HEK293 (cell line): Measurements from ENCODE around the gene MICAL3.
"Not testable (repeated sequence)": the region's sequence is repeated elsewhere in the genome, so short reads cannot be mapped to it uniquely, and the experiment has no call there.

Experiments used
- FEZF1 ChIP-seq: fragments of 450-650 bp; formaldehyde crosslinking; IDR thresholded peaks from 2 replicates; pipeline ENCODE4 v1.5.1; 2016; ENCODE audit warnings: missing biosample characterization, missing genetic modification characterization
- ZNF175 ChIP-seq: fragments of 450-650 bp; formaldehyde crosslinking; IDR thresholded peaks from 2 replicates; pipeline ENCODE4 v1.5.1; 2016; ENCODE audit warnings: missing biosample characterization, missing genetic modification characterization
- ZNF221 ChIP-seq: fragments of 450-650 bp; formaldehyde crosslinking; IDR thresholded peaks from 2 replicates; pipeline ENCODE4 v1.5.1; 2017; ENCODE audit warnings: missing biosample characterization, missing genetic modification characterization, borderline replicate concordance
- ZNF391 ChIP-seq: fragments of 450-650 bp; formaldehyde crosslinking; IDR thresholded peaks from 2 replicates; pipeline ENCODE4 v1.5.1; 2016; ENCODE audit warnings: low read depth, missing biosample characterization, missing genetic modification characterization, borderline replicate concordance
- ZNF792 ChIP-seq: fragments of 450-650 bp; formaldehyde crosslinking; IDR thresholded peaks from 2 replicates; pipeline ENCODE4 v1.5.1; 2016; ENCODE audit warnings: missing biosample characterization, missing genetic modification characterization
- TF ChIP-seq, protein P1 (sequence below): fragments of 450-650 bp; formaldehyde crosslinking; IDR thresholded peaks from 2 replicates; pipeline ENCODE4 v1.5.1; 2016; ENCODE audit warnings: missing biosample characterization, missing genetic modification characterization
- TF ChIP-seq, protein P2 (sequence below): sonication (generic); formaldehyde crosslinking; IDR thresholded peaks from 2 replicates; pipeline ENCODE4 v1.8.1; 2022; ENCODE audit warnings: mild to moderate bottlenecking, moderate library complexity, missing genetic modification reagents
- TF ChIP-seq, protein P3 (sequence below): fragments of 450-650 bp; formaldehyde crosslinking; IDR thresholded peaks from 2 replicates; pipeline ENCODE4 v1.5.1; 2016; ENCODE audit warnings: missing biosample characterization, missing genetic modification characterization

DNA sequence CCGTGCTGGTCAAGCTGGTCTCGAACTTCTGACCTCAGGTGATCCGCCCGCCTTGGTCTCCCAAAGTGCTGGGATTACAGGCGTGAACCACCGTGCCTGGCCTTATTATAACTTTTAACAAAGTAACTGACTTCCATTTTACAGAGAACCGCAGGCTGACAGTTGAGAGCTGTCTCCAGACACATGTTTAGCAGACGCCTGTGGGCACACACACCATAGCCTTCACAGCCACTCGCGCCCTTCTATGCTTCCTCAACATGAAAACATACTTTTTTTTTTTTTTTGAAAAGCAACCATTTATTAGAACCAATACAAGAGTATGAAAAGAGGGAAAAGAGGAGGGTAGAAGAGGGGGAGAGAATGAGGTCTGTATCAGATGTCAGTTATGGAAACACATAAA lies 260.9 kb downstream of the MICAL3 start:
- not testable (repeated sequence) for TF ChIP-seq ZNF175 (tag by site-specific recombination); ZNF221 (tag by site-specific recombination); ZNF792 (tag by site-specific recombination); ZNF391; FEZF1 (tag by site-specific recombination)
- TF ChIP-seq, protein P1, sequence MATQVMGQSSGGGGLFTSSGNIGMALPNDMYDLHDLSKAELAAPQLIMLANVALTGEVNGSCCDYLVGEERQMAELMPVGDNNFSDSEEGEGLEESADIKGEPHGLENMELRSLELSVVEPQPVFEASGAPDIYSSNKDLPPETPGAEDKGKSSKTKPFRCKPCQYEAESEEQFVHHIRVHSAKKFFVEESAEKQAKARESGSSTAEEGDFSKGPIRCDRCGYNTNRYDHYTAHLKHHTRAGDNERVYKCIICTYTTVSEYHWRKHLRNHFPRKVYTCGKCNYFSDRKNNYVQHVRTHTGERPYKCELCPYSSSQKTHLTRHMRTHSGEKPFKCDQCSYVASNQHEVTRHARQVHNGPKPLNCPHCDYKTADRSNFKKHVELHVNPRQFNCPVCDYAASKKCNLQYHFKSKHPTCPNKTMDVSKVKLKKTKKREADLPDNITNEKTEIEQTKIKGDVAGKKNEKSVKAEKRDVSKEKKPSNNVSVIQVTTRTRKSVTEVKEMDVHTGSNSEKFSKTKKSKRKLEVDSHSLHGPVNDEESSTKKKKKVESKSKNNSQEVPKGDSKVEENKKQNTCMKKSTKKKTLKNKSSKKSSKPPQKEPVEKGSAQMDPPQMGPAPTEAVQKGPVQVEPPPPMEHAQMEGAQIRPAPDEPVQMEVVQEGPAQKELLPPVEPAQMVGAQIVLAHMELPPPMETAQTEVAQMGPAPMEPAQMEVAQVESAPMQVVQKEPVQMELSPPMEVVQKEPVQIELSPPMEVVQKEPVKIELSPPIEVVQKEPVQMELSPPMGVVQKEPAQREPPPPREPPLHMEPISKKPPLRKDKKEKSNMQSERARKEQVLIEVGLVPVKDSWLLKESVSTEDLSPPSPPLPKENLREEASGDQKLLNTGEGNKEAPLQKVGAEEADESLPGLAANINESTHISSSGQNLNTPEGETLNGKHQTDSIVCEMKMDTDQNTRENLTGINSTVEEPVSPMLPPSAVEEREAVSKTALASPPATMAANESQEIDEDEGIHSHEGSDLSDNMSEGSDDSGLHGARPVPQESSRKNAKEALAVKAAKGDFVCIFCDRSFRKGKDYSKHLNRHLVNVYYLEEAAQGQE (tag by site-specific recombination) = not testable (repeated sequence)
- TF ChIP-seq, protein P2, sequence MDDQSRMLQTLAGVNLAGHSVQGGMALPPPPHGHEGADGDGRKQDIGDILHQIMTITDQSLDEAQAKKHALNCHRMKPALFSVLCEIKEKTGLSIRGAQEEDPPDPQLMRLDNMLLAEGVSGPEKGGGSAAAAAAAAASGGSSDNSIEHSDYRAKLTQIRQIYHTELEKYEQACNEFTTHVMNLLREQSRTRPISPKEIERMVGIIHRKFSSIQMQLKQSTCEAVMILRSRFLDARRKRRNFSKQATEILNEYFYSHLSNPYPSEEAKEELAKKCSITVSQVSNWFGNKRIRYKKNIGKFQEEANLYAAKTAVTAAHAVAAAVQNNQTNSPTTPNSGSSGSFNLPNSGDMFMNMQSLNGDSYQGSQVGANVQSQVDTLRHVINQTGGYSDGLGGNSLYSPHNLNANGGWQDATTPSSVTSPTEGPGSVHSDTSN (CRISPR knock-in tag) = not testable (repeated sequence)
- TF ChIP-seq, protein P3, sequence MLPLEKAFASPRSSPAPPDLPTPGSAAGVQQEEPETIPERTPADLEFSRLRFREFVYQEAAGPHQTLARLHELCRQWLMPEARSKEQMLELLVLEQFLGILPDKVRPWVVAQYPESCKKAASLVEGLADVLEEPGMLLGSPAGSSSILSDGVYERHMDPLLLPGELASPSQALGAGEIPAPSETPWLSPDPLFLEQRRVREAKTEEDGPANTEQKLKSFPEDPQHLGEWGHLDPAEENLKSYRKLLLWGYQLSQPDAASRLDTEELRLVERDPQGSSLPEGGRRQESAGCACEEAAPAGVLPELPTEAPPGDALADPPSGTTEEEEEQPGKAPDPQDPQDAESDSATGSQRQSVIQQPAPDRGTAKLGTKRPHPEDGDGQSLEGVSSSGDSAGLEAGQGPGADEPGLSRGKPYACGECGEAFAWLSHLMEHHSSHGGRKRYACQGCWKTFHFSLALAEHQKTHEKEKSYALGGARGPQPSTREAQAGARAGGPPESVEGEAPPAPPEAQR (tag by site-specific recombination) = not testable (repeated sequence)
